Gastroesophageal sphincter (tissue), 3 donors: ENCODE results near the gene CTCFL.

ENCODE experiments used
- CTCF ChIP-seq, 4 experiments: fragments of 200-600 bp in 2 of 4; fragments of 450-650 bp in 2 of 4; sonication (generic) in 1 of 4; IDR thresholded peaks; one replicate each; pipeline ENCODE4 v1.5.1; 2017 to 2019; ENCODE audit warnings: antibody characterized with exemption in 4 of 4, mild to moderate bottlenecking in 2 of 4, moderate library complexity in 2 of 4
- EP300 ChIP-seq: sonication (generic); formaldehyde crosslinking; IDR thresholded peaks from one replicate; pipeline ENCODE4 v1.6.1; 2017; ENCODE audit warnings: antibody characterized with exemption, mild to moderate bottlenecking
- POLR2AphosphoS5 ChIP-seq: sonication (generic); formaldehyde crosslinking; IDR thresholded peaks from one replicate; pipeline ENCODE4 v1.6.1; 2017; ENCODE audit warnings: antibody characterized with exemption

DNA sequence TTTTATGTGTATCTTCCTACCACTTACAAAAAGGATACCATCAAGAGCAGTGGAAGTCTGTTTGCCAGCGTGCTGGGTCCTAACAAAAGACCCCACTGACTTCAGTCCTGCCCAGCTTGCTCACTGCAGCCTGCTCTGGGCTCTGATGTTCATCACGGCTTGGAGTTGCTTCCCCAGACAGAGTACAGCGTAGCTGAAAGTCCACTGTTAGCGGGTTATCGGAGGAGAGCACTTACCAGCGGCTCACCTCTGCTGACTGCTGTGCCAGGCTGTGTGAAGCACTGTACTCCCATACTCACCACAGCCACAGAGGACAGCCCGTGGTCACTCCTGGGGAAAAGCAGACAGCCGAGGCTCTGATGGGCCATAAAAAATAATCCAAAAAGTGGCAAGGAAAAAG lies 40.2 kb downstream of the CTCFL start:
- TF ChIP-seq CTCF (IDR thresholded peaks at IDR 0.05) (no peak), EP300 (no peak), POLR2AphosphoS5 (no peak)
